SKM-1 treated with dmso at 0.1 percent for 144 hours (cell line): ENCODE measurements around the gene USP10.

ENCODE experiments used
- DNase-seq: peaks from one replicate; lab custom pipeline; 2025; ENCODE audit not compliant: unreplicated experiment; lab: John Stamatoyannopoulos, UW

USP10 gene

GRCh38 chr16:84791088-84791487, 91.3 kb downstream of the USP10 start:
- DNase-seq = no peak

DNA sequence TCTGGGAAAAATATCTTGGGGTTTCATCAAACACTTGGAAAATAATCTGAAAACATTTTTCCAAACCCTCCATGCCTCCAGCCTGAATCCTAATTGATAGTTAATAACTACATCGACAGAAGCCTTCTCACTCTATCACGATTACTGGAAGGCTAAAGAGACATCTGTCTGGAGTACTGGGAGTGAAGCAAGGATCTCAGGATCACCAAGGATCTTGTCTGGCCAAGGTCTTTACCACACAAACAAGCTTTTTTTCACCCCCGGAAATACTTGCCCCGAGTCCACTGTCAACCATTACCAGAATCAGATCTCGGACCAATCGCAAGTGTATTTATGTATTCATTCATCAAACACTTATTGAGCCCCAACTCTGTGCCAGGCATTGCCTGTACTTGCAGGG, 91.7 kb downstream of the USP10 start:
- no peak for DNase-seq

DNA sequence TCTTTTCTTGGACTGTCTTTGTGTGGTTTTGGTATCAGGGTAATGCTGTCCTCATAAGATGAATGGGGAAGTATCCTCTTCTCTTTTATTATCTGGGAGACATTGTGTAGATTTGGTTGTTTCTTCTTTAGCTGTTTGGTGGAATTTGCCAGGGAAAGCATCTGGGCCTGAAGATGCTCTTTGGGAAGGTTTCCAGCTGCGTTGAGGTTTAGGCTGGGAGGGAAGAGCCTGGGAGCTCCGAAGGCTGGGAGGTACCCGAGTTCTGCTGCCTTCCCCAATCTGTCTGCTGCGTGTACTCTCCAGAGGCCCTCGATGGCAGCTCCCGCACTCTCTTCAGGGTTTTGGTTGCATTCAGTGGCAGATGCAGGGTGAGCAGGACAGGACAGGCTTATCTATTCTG, 94.4 kb downstream of the USP10 start:
- DNase-seq = no peak

DNA sequence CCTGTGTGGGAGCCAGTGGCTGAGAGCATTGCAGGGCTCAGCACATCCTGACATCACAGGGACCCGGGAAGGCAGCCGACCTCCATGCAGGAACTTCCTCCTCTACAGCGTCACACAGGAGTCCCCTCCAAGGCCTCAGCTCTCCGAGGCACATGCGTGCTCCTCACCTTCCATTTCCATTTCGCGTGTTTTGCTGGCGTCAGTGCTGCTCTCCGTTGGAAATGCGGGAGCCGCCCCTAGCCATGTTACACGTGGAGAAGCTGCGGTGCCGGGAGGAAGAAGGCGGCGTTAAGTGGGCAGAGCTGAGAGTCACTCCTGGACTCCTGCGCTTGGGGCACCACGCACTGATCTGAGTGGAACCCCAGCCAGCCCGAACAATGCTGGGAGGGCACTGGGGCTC, 94.8 kb downstream of the USP10 start:
- DNase-seq = no peak

- no peak for DNase-seq
Measured at GRCh38 chr16:84795329-84796053, 95.7 kb downstream of the USP10 start.

GRCh38 chr16:84800158-84800978, 100.6 kb downstream of the USP10 start:
- DNase-seq = no peak

DNA sequence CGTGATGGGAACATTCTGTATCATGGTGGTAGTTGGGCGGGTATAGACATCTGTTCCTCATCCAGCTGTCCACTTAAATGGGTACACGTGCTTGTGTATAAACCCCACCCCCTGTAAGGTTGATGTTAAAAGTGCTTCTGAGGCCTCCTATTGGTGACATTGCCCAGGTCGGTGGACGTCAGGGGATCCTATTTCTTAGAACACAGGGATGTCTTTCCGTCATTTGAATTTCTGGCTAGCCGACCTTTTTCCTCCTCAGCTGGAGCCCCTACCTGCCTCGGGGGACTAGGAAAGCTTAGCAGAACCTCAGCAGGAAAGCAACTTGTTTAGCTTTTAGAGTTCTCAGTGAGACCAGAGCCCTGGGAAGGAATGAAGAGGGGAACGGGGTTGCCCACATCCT, 103.3 kb downstream of the USP10 start:
- DNase-seq = no peak

DNA sequence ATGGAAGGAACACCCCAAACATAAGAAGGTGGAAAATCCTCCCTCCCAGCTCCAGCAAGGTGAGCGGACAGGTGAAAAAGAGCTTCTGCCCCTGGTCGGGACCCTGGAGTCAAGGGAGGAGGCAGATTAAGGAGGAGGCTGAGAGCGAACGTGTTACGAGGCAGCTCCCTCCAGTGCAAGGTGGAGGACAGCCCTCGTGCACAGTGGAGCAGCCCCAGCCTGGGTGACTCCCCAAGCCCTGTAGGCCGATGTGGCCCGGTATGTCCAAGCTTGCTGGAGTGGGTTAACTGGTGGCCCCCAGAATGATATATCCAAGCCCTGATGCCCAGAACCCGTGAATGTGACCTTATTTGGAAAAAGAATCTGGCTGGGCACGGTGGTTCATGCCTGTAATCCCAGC, 104.5 kb downstream of the USP10 start:
- DNase-seq = no peak

DNA sequence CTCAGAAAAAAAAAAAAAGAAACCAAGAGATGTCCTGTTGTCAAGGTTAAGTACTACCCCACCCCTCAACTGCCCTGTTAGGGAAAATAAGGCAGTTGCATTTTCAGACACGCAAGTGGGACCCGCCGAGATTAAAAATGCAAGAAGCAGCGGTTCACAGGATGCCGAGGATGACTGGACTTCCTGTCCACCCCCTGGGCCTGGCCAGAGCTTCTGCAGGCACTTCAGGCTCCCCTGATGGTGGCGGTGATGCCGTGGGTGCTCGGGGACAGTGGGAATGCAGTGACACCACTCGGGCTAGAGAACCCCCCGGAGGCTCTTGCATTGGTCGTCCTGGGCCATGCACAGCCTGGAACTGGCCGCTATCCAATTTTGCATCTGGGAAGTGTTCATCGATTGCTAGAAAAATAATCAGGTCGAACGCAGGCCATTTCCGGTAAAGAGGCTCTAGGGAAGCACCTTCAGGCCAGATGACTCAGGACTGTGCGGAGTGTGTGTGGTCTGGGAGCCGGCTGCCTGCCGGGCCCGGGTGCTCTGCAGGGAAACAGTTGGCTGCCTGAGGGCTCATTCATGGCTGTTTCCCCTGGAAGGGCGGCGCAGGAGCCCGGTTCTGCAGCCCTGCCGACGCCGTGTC, 106.6 kb downstream of the USP10 start:
- peak; percentile 95 for DNase-seq

DNA sequence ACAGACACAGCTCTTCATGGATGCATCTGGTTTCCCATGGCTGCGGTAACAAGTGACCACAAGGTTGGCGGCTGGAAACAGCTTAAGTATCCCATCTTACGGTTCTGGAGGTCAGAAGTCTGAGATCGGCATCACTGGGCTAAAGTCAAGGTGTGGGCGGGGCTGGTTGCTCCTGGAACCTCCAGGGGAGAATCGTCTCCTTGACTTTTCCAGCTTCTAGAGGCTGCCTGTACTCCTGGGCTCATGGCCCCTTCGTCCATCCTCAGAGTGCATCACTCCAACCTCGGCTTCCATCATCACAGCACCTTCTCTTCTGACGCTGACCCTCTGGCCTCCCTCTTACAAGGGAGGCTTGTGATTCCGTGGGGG, 107.1 kb downstream of the USP10 start:
- no peak for DNase-seq

DNA sequence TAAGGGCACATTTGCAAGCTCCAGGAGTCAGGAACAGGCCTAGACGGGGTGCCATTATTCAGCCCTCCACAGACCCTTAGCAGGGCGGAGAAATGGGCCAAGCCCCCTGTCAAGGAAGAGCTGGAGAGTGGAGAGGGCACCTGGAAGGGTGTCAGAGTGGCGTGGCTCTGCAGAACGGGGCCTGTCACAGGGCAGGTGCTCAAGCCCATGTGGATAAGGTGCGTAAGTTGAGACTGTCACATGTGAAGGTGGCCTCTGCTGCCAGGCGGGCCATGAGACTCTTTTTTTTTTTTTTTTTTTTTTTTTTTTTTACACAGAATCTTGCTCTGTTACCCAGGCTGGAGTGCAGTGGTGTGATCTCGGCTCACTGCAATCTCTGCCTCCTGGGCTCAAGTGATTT, 108.0 kb downstream of the USP10 start:
- no peak for DNase-seq

DNA sequence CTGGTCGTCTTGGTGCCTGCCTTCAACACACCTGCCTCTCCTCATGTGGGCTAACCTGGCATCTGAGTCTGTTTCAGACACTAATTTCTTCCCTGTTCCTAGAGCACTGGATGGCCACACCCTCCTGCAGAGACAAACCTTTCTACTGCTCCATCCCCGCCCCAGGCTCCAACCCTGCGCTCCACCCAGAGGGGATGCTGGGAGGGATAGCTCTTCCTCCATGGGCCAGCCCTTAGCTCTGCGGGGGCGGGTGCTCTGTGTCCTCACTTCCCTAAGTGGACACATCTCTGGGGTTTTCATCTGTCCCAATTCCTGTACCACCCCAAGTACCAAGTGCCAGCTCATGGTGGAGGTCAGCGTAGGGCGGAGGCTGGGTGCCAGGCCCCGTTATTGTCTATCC, 109.0 kb downstream of the USP10 start:
- no peak for DNase-seq

DNA sequence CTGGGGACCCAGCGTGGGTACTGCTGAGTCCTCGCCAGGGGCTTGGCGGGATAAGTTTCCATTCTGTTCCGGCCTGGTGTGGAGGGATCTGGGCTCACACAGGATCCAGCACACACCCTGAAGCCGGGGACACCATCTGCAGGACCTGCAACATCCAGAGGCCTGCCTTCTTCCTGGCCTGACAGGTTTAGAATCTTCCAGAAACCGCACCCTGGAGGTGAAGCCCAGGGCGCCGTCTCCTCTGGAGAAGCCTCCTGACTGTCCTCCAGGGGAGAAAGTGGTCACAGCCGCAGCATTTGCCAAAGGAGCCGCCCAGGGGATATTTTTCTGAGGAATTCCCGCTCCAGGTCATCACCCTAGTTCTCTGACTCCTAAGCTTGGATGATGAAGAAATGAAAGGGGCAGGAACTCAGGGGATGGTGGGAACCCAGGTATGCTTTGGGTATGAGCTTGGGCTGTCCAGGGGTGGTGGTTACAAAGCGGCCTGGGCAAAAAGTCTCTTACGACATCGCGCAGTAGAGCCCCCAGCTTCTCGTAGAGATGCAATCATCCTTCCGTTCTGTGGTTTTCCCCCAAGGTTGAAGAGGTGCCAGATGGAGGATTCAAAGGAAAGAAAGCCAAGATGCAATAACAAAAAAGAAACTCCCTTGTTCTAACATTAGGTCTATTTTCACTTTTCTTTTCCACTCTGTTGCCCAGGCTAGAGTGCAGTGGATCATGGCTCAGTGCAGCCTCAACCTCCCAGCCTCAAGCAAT, 110.9 kb downstream of the USP10 start:
- DNase-seq = peak; percentile 94

GRCh38 chr16:84811529-84811928, 111.7 kb downstream of the USP10 start:
- DNase-seq = no peak

DNA sequence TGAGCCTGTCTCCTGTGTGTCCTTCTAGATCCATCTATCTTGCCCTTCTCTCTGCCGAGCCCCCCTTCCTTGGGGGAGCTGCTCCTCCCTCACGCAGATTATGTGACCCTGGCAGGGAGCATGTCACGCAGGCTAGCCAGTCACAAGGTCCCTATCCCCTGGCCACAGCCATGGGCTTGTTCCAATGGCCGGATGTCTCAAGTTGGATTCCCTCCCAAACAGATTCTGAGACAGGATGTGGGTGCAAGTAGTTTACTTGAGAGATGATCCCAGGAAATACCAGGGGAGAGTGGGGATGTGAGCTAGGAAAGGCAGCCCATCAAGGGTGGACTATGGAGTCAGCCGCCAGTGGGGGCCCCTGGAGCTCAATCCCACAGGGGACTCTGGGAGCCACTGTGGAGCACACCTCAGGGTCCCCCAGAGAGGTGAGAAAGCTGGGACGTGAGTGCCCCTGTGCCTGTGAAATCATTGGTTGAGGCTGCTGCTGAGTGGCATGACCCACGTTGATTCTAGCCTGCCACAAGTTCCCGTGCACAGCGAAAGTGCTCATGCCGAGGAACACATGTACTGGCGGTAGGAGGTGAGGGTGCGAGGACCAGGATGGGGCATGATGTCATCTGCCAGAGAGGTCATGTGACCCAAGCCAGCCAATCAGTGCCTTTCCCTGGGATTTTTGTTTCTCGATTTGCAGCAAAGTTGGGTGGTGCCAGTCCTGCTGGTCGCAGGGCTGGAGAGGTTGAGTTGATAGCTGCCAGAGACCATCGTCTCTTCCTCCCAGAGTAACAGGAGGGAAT, 113.5 kb downstream of the USP10 start:
- no peak for DNase-seq

DNA sequence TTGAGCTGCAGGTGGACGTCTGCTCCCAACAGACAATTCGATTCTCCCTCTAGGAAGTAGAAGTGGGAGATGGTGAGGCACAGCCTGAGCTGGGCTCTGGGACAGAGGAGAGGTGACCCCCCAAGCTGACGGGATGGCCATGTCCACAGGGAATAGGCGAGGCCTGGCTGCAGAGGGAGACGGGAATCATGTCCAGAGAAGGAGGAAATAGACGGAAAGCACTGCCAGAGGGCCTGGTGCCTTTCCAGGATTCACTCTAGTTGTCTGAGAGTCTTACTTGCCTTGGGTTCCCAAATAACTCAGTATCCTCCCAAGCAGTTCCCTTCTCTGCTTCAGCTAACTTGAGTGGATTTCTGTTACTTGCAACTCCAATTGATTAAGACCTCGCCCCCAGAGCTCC, 115.7 kb downstream of the USP10 start:
- DNase-seq = no peak

DNA sequence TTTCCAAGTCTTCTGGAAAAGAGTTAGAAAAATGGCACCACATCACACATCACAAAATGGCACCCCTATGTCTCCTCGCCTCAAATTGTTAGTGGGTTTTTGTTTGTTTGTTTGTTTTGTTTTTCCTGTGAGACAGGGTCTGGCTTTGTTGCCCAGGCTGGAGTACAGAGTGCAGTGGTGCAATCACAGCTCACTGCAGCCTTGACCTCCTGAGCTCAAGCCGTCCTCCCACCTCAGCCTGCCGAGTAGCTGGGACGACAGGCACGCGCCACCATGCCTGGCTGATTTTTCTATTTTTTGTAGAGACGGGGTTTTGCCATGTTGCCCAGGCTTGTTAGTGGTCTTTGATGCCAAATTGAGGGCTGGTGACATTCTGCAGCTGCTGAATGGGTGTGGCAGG, 116.2 kb downstream of the USP10 start:
- DNase-seq = no peak

- DNase-seq = no peak
Measured at GRCh38 chr16:84816485-84816884, 116.7 kb downstream of the USP10 start.

GRCh38 chr16:84817206-84817605, 117.4 kb downstream of the USP10 start:
- no peak for DNase-seq

- no peak for DNase-seq
Measured at GRCh38 chr16:84817613-84818012, 117.8 kb downstream of the USP10 start.

DNA sequence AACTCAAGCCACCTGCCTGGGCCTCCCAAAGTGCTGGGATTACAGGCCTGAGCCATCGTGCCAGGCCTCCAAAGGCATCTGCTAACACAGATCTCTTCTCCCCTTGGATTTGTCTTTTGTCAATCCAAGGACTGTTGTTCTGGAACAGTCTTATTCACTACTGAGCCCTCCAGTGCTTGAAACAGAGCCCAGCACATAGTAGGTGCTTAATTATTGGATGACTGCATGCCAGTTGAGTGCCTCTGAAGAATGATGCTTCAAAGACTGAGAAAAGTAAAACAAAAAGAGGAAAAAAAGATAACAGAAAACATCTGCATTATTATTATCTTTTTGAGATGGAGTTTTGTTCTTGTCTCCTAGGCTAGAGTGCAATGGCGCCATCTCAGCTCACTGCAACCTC, 118.3 kb downstream of the USP10 start:
- DNase-seq = no peak
